ENCODE measurements around the gene PIK3R2.
A peak's percentile ranks its signal among the peaks of the same experiment; 100 is the strongest.

Gene PIK3R2

GRCh38 chr19:18174983-18175382 lies 22.0 kb downstream of the PIK3R2 start:
- no peak for DNase-seq

GRCh38 chr19:18176367-18177310 lies 23.7 kb downstream of the PIK3R2 start:
- DNase-seq, result no peak

GRCh38 chr19:18179957-18180356 lies 27.0 kb downstream of the PIK3R2 start:
- peak; percentile 16 for DNase-seq

GRCh38 chr19:18183529-18183928 lies 30.6 kb downstream of the PIK3R2 start:
- no peak for DNase-seq

- no peak for DNase-seq
Measured at GRCh38 chr19:18185538-18185937, 32.6 kb downstream of the PIK3R2 start.

- no peak for DNase-seq
Measured at GRCh38 chr19:18190278-18190677, 37.3 kb downstream of the PIK3R2 start.

- DNase-seq, result no peak
Measured at GRCh38 chr19:18191640-18192062, 38.7 kb downstream of the PIK3R2 start.

GRCh38 chr19:18192673-18193387 lies 39.9 kb downstream of the PIK3R2 start, which contains the start of gene MPV17L2:
Gene MPV17L2, plus strand, starts transcription at chr19:18193218. Its CDS starts 64 bp downstream, at chr19:18193282.
- DNase-seq, result peak; percentile 99

GRCh38 chr19:18193388-18194180 lies 40.6 kb downstream of the PIK3R2 start:
- no peak for DNase-seq

- DNase-seq, result no peak
Measured at GRCh38 chr19:18194181-18194530, 41.2 kb downstream of the PIK3R2 start.

GRCh38 chr19:18194554-18195238 lies 41.7 kb downstream of the PIK3R2 start:
- no peak for DNase-seq

GRCh38 chr19:18196511-18196845 lies 43.5 kb downstream of the PIK3R2 start:
- no peak for DNase-seq

- no peak for DNase-seq
Measured at GRCh38 chr19:18197306-18197705, 44.3 kb downstream of the PIK3R2 start.

GRCh38 chr19:18197941-18198340 lies 45.0 kb downstream of the PIK3R2 start:
- DNase-seq, result no peak

GRCh38 chr19:18198374-18198773 lies 45.4 kb downstream of the PIK3R2 start:
- no peak for DNase-seq

GRCh38 chr19:18202397-18202777 lies 49.4 kb downstream of the PIK3R2 start:
- DNase-seq, result no peak

- DNase-seq, result peak; percentile 20
Measured at GRCh38 chr19:18202778-18203407, 49.9 kb downstream of the PIK3R2 start.

- DNase-seq, result no peak
Measured at GRCh38 chr19:18203408-18203862, 50.5 kb downstream of the PIK3R2 start.

GRCh38 chr19:18203863-18204393 lies 51.0 kb downstream of the PIK3R2 start, which contains the start of gene RAB3A:
Gene RAB3A, minus strand, starts transcription at chr19:18204042. Its CDS starts 1,302 bp downstream, at chr19:18202740.
- peak; percentile 100 for DNase-seq

- peak; percentile 66 for DNase-seq
Measured at GRCh38 chr19:18204394-18205199, 51.6 kb downstream of the PIK3R2 start.
